Mesothelial cell of epicardium (in vitro differentiated cells): Measurements from ENCODE around the gene NKAIN2. TPM values are rescaled to one million over a fixed set of nuclear protein-coding genes. Genes with fewer than 3 reads are reported as not detected.

Source experiments
- DNase-seq, 2 experiments: peaks; one replicate each; pipeline ENCODE4 v3.0.0; 2021; ENCODE audit warnings: low spot score in 2 of 2; ENCODE audit not compliant: unreplicated experiment in 2 of 2
- H3K27ac Mint-ChIP-seq: 2 replicates; pipeline ENCODE4 v1.8.0; 2021; ENCODE audit warnings: mixed read lengths
- H3K27me3 Mint-ChIP-seq: 2 replicates; pipeline ENCODE4 v1.8.0; 2021; ENCODE audit warnings: low read depth, mixed read lengths
- H3K36me3 Mint-ChIP-seq: 2 replicates; pipeline ENCODE4 v1.8.0; 2021; ENCODE audit warnings: mixed read lengths
- H3K4me1 Mint-ChIP-seq: 2 replicates; pipeline ENCODE4 v1.8.0; 2021; ENCODE audit warnings: mixed read lengths
- H3K4me3 Mint-ChIP-seq: 2 replicates; pipeline ENCODE4 v1.8.0; 2021; ENCODE audit warnings: mild to moderate bottlenecking, moderate library complexity, mixed read lengths
- H3K9me3 Mint-ChIP-seq: 2 replicates; pipeline ENCODE4 v1.8.0; 2021; ENCODE audit warnings: mixed read lengths
- CTCF ChIP-seq: fragments of 200-600 bp; sonication (generic); IDR thresholded peaks from one replicate; pipeline ENCODE4 v1.5.0; 2021; ENCODE audit warnings: antibody characterized with exemption; ENCODE audit not compliant: unreplicated experiment
- total RNA-seq: library from RNA; stranded (reverse); gene quantifications from 3 replicates; pipeline ENCODE4 v1.2.1, GENCODE V29; 2021

The NKAIN2 gene
- total RNA-seq, 1 donor from 2014 or later = 1.6 TPM

GRCh38 chr6:124022641-124023040, 219.0 kb downstream of the NKAIN2 start:
- H3K9me3 Mint-ChIP-seq = peaks cover 8% of the 10 kb centered on the region
- no peaks in the 10 kb centered on the region for H3K4me1 Mint-ChIP-seq
- H3K27me3 Mint-ChIP-seq = peaks cover 6% of the 10 kb centered on the region
- no peak for TF ChIP-seq CTCF
- H3K36me3 Mint-ChIP-seq = no peaks in the 10 kb centered on the region
- DNase-seq = no peak
- no peak overlapping the region for H3K27ac Mint-ChIP-seq
- H3K4me3 Mint-ChIP-seq = no peak overlapping the region

- H3K27ac Mint-ChIP-seq = no peak overlapping the region
- H3K4me1 Mint-ChIP-seq = peaks cover 6% of the 10 kb centered on the region
- TF ChIP-seq CTCF = no peak
- no peak for DNase-seq
- H3K4me3 Mint-ChIP-seq = no peak overlapping the region
- no peaks in the 10 kb centered on the region for H3K9me3 Mint-ChIP-seq
- no peaks in the 10 kb centered on the region for H3K36me3 Mint-ChIP-seq
- H3K27me3 Mint-ChIP-seq = no peaks in the 10 kb centered on the region
Measured at GRCh38 chr6:124026694-124027093, 223.0 kb downstream of the NKAIN2 start.

GRCh38 chr6:124027392-124027791, 223.7 kb downstream of the NKAIN2 start:
- no peak for DNase-seq
- no peak overlapping the region for H3K27ac Mint-ChIP-seq
- no peaks in the 10 kb centered on the region for H3K27me3 Mint-ChIP-seq
- H3K36me3 Mint-ChIP-seq = no peaks in the 10 kb centered on the region
- no peaks in the 10 kb centered on the region for H3K9me3 Mint-ChIP-seq
- TF ChIP-seq CTCF = no peak
- H3K4me3 Mint-ChIP-seq = no peak overlapping the region
- peaks cover 6% of the 10 kb centered on the region for H3K4me1 Mint-ChIP-seq

- Mint-ChIP-seq H3K27me3 (no peaks in the 10 kb centered on the region), H3K36me3 (no peaks in the 10 kb centered on the region), H3K27ac (no peak overlapping the region), H3K4me1 (peaks cover 6% of the 10 kb centered on the region), H3K9me3 (no peaks in the 10 kb centered on the region), H3K4me3 (no peak overlapping the region)
- no peak for DNase-seq
- no peak for TF ChIP-seq CTCF
Measured at GRCh38 chr6:124028117-124028516, 224.5 kb downstream of the NKAIN2 start.

DNA sequence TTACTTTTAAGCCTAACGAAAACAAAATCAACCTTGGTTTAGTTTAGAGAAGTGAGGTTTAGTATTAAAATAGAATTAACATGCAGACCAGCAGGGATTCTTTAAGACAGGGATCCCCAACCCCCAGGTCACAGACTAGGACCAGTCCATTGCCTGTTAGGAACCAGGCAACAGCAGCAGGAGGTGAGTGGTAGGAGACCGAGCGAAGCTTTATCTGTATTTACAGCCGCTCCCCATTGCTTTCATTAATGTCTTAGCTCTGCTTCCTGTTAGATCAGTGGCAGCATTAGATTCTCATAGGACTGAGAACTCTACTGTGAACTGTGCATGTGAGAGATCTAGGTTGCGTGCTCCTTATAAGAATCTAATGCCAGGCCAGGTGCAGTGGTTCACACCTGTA, 225.9 kb downstream of the NKAIN2 start:
- Mint-ChIP-seq H3K4me3 (no peak overlapping the region), H3K27me3 (peaks cover under 1% of the 10 kb centered on the region), H3K27ac (no peak overlapping the region), H3K4me1 (peaks cover 6% of the 10 kb centered on the region), H3K36me3 (no peaks in the 10 kb centered on the region), H3K9me3 (peaks cover under 1% of the 10 kb centered on the region)
- TF ChIP-seq CTCF = no peak
- DNase-seq = no peak

DNA sequence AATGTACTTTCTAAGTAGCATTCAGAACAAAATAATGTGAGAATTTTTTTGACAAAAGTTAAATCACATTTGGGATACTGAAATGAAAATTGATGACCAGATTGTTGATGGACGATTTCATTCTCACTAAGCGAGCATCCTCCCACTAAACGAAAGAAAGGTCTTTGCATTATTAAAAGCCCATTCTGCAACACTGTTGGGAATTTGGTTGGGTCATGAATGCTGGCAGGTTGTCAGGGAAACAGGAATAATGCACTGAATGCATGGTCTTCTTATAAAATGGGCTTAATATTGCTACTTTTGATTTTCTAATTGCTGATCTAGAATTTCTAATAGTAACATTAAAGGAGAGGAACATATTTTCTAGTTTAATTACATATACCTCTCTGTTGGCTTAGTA, 229.8 kb downstream of the NKAIN2 start:
- H3K27me3 Mint-ChIP-seq = peaks cover 7% of the 10 kb centered on the region
- H3K4me3 Mint-ChIP-seq = no peak overlapping the region
- no peak for TF ChIP-seq CTCF
- H3K36me3 Mint-ChIP-seq = no peaks in the 10 kb centered on the region
- no peak for DNase-seq
- H3K27ac Mint-ChIP-seq = no peak overlapping the region
- peaks cover 6% of the 10 kb centered on the region for H3K4me1 Mint-ChIP-seq
- peaks cover 3% of the 10 kb centered on the region for H3K9me3 Mint-ChIP-seq
